Suprapubic skin (tissue), 4 donors: ENCODE results near the gene USP36.

Experiments used
- EP300 ChIP-seq: sonication (generic); formaldehyde crosslinking; IDR thresholded peaks from one replicate; pipeline ENCODE4 v1.6.1; 2017; ENCODE audit warnings: antibody characterized with exemption
- POLR2A ChIP-seq, 2 donors: fragments of 450-650 bp; IDR thresholded peaks; one replicate each; pipeline ENCODE4 v1.6.1; 2017; ENCODE audit warnings: antibody characterized with exemption in 2 of 2, mild to moderate bottlenecking in 2 of 2, moderate library complexity in 2 of 2
- POLR2AphosphoS5 ChIP-seq, 3 donors: sonication (generic); formaldehyde crosslinking; IDR thresholded peaks; one replicate each; pipeline ENCODE4 v1.6.1; 2017; ENCODE audit warnings: antibody characterized with exemption in 3 of 3
- TF ChIP-seq, protein P1 (sequence below), 2 donors: fragments of 200-600 bp in 1 of 2; fragments of 450-650 bp in 1 of 2; sonication (generic) in 1 of 2; IDR thresholded peaks; one replicate each; pipeline ENCODE4 v1.5.1; 2016 to 2019; ENCODE audit warnings: antibody characterized with exemption in 2 of 2, mild to moderate bottlenecking in 1 of 2, moderate library complexity in 1 of 2

GRCh38 chr17:78785663-78786057 lies 55.0 kb downstream of the USP36 start:
- TF ChIP-seq, protein P1, sequence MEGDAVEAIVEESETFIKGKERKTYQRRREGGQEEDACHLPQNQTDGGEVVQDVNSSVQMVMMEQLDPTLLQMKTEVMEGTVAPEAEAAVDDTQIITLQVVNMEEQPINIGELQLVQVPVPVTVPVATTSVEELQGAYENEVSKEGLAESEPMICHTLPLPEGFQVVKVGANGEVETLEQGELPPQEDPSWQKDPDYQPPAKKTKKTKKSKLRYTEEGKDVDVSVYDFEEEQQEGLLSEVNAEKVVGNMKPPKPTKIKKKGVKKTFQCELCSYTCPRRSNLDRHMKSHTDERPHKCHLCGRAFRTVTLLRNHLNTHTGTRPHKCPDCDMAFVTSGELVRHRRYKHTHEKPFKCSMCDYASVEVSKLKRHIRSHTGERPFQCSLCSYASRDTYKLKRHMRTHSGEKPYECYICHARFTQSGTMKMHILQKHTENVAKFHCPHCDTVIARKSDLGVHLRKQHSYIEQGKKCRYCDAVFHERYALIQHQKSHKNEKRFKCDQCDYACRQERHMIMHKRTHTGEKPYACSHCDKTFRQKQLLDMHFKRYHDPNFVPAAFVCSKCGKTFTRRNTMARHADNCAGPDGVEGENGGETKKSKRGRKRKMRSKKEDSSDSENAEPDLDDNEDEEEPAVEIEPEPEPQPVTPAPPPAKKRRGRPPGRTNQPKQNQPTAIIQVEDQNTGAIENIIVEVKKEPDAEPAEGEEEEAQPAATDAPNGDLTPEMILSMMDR (IDR thresholded peaks at IDR 0.05), result no peak
- TF ChIP-seq POLR2A (IDR thresholded peaks at IDR 0.05) (no peak), EP300 (no peak), POLR2AphosphoS5 (IDR thresholded peaks at IDR 0.05) (no peak)
